GM10266 (cell line): ENCODE results near the gene IDUA.

Experiments used
- DNase-seq: peaks from one replicate; pipeline ENCODE4 v3.0.0; 2012; ENCODE audit errors: extremely low spot score
- TF ChIP-seq, protein P1 (sequence below): IDR thresholded peaks from 2 replicates; pipeline ENCODE4 v1.5.1; 2012; ENCODE audit warnings: mild to moderate bottlenecking, low read depth; ENCODE audit not compliant: control insufficient read depth, insufficient read depth; ENCODE audit errors: missing control alignments

IDUA gene

GRCh38 chr4:1036976-1037810 lies 50.3 kb downstream of the IDUA start:
- TF ChIP-seq, protein P1, sequence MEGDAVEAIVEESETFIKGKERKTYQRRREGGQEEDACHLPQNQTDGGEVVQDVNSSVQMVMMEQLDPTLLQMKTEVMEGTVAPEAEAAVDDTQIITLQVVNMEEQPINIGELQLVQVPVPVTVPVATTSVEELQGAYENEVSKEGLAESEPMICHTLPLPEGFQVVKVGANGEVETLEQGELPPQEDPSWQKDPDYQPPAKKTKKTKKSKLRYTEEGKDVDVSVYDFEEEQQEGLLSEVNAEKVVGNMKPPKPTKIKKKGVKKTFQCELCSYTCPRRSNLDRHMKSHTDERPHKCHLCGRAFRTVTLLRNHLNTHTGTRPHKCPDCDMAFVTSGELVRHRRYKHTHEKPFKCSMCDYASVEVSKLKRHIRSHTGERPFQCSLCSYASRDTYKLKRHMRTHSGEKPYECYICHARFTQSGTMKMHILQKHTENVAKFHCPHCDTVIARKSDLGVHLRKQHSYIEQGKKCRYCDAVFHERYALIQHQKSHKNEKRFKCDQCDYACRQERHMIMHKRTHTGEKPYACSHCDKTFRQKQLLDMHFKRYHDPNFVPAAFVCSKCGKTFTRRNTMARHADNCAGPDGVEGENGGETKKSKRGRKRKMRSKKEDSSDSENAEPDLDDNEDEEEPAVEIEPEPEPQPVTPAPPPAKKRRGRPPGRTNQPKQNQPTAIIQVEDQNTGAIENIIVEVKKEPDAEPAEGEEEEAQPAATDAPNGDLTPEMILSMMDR: no peak
- no peak for DNase-seq

DNA sequence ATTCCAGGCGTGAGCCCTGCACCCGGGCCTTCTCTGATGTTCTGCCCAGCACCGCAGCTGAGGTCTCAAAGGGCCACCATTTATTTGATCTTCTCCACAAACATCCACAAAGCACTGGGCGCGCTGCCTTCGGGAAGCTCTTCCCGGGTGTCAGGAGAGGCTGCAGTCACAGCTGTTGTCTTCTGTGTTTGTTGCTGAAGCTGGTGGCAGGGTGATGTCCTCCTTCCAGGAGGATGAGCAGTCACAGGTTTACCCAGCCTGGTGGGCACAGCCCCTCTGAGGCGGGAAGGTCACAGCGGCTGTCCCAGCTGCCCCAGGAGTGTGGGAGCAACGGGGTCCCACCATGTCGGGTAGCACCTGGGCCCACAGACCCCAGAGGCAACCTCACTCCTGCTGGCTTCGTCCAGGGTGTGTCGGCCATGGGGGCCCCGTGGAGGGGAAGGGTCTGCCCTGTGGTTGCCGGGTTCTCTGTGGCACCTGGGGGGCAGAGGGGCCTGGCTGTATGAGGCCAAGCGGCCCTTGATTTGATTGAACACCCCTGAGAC lies 52.2 kb downstream of the IDUA start:
- TF ChIP-seq, protein P1: no peak
- no peak for DNase-seq

DNA sequence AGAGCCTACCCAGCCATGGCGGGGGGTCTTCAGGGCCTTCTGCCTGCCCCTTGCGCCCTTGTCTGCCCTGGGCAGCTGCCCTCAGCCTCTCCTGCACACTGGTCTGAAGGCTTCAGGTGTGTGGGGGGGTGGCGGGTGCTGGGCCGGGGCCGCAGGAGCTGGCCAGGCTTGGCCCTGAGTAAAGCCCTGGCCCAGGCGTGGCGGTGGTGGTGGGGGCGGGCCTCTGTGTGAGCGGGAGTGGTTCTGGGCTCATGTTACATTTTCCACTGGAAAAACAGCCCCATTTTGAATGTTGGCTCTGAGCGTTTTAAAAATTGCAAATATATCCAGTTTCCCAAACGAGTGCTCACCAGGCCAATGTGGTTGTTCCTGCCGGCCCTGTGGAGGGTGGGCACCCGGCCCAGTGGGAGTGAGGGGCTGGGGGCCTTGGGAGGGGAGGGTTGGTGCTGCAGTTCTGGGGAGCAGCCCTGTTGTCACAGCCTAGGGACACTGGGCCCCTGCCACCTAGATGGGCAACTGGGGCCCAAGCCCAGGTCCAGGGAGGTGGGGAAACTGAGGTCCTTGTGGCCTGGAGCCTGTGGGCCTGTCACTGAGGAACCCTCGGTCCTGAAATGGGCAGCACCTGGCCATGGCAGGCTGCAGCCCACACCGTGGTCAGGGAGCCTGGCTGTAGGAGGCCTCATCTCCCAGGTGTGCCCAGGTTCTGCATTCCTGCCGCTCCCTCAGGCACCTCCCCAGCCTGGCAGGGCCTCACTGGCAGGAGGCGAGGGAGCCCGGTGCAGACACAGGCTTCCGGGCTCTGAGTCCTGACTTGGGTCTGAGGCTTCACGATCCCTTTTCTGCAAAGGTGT lies 52.9 kb downstream of the IDUA start:
- no peak for DNase-seq
- TF ChIP-seq, protein P1: no peak

DNA sequence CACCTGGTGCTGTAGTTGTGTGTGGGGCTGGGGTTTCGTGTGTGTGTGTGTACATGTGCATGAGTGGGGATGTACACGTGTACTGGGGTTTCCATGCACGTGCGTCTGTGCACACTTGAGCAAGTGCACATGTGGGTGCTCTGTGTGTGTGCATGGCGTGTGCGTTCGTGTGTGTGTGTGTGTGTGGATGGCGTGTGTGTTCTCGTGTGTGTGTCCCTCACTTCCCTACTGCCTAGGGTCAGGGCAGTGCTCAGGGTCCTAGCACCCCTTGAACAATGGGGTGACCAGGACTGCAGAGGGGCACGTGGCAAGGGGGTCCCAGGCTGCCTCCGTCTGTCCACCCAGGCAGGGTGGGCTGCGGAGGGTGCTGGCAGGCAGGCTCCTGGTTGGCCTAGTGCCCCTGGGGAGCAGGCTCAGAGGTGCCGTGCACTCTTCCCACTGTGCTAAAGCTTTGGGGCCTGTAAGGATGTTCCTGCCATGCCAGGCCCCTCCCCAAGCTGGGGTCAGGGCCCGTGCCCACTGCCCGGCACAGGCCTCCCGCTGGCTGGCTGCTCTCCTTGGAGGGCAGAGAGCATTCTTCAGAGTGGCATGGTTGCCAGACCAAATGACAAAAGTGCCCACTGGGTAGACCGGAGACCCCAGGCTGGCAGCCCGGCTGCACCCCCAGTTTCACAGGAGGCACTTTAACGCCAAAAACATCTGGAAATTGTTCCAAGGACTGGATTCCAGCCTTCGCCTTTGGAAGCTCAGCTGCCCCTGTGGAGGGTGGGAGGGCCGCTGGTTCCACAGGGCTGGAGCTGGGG lies 53.7 kb downstream of the IDUA start:
- TF ChIP-seq, protein P1: no peak
- DNase-seq: no peak

DNA sequence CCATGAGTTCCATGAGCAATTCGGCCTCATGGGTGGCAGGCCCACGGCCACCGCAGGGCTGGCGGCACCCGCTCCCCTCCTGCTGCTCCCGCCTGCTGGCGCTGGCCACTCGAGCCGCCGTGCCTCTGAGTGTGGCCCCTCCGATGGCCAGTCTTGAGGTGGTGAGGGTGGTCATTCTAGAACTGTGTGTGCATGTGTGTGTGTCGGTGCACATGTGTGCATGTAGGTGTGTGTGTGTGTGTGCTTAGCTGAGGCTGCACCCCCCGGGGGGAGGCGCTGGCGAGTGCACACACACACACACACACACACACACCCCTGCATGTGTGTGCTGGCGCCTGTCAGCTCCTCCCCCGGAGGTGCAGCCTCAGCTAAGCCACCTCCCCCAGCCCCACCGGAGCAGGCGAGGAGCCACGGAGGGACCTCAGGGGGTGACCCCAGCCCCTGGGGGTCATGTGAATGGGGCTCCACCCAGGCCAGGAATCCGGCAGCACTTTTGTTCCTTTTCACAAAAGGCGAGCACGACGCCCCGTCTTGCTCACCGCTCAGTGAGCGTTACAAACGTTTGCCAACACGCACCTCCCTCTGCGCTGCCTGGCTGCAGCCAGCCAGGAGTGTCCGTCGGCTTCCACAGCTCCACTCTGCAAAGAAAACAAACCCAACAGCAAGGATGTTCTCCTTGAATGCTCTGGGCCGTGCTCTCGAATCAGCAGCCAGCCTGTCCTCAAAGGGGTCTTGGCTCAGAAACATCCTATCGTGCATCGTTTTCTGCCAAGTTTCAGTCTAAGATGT lies 54.5 kb downstream of the IDUA start:
- DNase-seq: no peak
- TF ChIP-seq, protein P1: no peak

- TF ChIP-seq, protein P1: no peak
- no peak for DNase-seq
These were observed 55.1 kb downstream of the IDUA start for GRCh38 chr4:1041936-1042330.
